ENCODE data around the gene VTI1A.

Gene VTI1A

GRCh38 chr10:112546474-112546873 lies 99.5 kb downstream of the VTI1A start:
- DNase-seq (ENCODE audit: low spot score), result no peak

- DNase-seq (ENCODE audit: low spot score), result no peak
Measured at GRCh38 chr10:112548535-112549276, 101.7 kb downstream of the VTI1A start.

GRCh38 chr10:112552593-112553110 lies 105.6 kb downstream of the VTI1A start:
- no peak for DNase-seq (ENCODE audit: low spot score)

GRCh38 chr10:112553315-112553714 lies 106.3 kb downstream of the VTI1A start:
- no peak for DNase-seq (ENCODE audit: low spot score)

GRCh38 chr10:112554263-112554662 lies 107.2 kb downstream of the VTI1A start:
- no peak for DNase-seq (ENCODE audit: low spot score)

- DNase-seq (ENCODE audit: low spot score), result no peak
Measured at GRCh38 chr10:112557197-112557596, 110.2 kb downstream of the VTI1A start.

GRCh38 chr10:112558476-112559142 lies 111.6 kb downstream of the VTI1A start:
- DNase-seq (ENCODE audit: low spot score), result no peak

GRCh38 chr10:112559349-112559748 lies 112.3 kb downstream of the VTI1A start:
- no peak for DNase-seq (ENCODE audit: low spot score)

- DNase-seq (ENCODE audit: low spot score), result no peak
Measured at GRCh38 chr10:112562122-112562521, 115.1 kb downstream of the VTI1A start.

GRCh38 chr10:112562809-112563663 lies 116.0 kb downstream of the VTI1A start:
- DNase-seq (ENCODE audit: low spot score), result peak; percentile 43

- DNase-seq (ENCODE audit: low spot score), result no peak
Measured at GRCh38 chr10:112564337-112564736, 117.3 kb downstream of the VTI1A start.

GRCh38 chr10:112565434-112566053 lies 118.5 kb downstream of the VTI1A start:
- DNase-seq (ENCODE audit: low spot score), result peak; percentile 49

GRCh38 chr10:112570585-112570984 lies 123.6 kb downstream of the VTI1A start:
- no peak for DNase-seq (ENCODE audit: low spot score)

GRCh38 chr10:112579578-112579977 lies 132.6 kb downstream of the VTI1A start:
- no peak for DNase-seq (ENCODE audit: low spot score)

GRCh38 chr10:112580267-112580666 lies 133.3 kb downstream of the VTI1A start:
- no peak for DNase-seq (ENCODE audit: low spot score)

- no peak for DNase-seq (ENCODE audit: low spot score)
Measured at GRCh38 chr10:112581921-112582320, 134.9 kb downstream of the VTI1A start.

GRCh38 chr10:112583236-112583939 lies 136.4 kb downstream of the VTI1A start:
- peak; percentile 43 for DNase-seq (ENCODE audit: low spot score)

- DNase-seq (ENCODE audit: low spot score), result no peak
Measured at GRCh38 chr10:112584276-112584675, 137.3 kb downstream of the VTI1A start.

GRCh38 chr10:112585126-112585525 lies 138.1 kb downstream of the VTI1A start:
- DNase-seq (ENCODE audit: low spot score), result no peak

- no peak for DNase-seq (ENCODE audit: low spot score)
Measured at GRCh38 chr10:112585960-112586359, 138.9 kb downstream of the VTI1A start.

GRCh38 chr10:112587729-112588128 lies 140.7 kb downstream of the VTI1A start:
- DNase-seq (ENCODE audit: low spot score), result no peak

Measured in HuH-7 (cell line).